ENCODE measurements around the gene ZDHHC3.
A peak's percentile ranks its signal among the peaks of the same experiment; 100 is the strongest.
"Not testable (repeated sequence)": the region's sequence is repeated elsewhere in the genome, so short reads cannot be mapped to it uniquely, and the experiment has no call there.

The ZDHHC3 gene

DNA sequence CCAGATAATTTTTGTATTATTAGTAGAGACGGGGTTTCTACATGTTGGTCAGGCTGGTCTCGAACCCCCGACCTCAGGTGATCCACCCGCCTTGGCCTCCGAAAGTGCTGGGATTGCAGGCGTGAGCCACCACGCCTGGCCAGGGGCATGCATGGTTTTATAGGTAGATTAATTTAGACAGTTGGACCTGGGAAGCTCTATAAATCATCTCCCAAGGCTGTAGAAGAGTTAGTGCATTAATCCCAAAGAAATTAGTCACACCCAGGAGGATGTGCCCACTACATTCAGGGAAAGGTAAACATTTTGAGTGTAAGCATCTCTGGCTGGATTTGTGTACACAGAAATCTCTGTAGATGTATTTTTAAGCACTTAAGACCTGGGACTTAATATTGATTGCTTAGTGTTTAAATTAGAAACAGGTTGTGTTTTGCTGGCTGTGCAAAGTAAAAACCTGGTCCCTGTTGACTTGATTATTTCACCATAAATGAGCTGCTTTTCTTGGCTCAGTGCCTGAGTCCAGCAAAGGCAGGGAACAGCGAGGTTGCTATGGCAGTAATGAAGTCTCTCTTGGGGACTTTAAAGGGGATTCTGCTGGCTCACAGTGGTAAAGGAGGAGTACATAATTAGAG is 19.3 kb upstream of the ZDHHC3 start:
- DNase-seq = peak; percentile 53

DNA sequence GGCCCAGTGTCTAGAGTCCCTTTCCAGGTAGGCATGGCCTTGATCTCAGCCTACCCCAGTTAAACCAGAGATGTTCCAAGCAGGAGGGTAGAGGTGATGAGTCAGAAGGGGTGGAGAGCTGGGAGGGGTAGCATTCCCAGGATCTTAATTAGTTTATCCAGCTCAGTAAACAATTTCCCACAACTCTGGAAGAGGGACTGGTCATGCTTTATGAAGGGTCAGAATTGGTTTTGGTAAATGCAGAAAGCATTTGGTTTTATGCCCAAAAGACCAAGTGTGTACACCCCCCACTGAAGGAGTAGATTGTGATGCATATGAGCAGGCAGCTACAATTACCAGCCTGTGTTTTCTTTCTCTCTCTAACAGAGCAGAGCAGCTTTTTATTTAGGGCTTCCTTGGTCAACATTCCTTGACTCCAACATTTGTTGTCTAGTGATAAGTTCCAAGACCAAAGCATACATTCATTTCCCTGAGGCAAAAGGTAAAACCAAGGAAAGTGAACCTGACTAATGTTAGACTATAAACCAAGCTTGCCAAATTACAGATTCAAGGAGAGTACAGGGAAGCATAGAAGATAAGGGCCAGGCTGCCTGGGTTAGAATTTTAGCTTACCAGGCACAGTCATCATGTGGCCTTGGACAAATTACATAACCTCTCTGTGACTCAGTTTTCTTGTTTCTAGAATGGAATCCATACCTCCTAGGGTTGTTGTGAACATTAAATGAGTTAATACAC is 17.7 kb upstream of the ZDHHC3 start:
- peak; percentile 85 for DNase-seq

DNA sequence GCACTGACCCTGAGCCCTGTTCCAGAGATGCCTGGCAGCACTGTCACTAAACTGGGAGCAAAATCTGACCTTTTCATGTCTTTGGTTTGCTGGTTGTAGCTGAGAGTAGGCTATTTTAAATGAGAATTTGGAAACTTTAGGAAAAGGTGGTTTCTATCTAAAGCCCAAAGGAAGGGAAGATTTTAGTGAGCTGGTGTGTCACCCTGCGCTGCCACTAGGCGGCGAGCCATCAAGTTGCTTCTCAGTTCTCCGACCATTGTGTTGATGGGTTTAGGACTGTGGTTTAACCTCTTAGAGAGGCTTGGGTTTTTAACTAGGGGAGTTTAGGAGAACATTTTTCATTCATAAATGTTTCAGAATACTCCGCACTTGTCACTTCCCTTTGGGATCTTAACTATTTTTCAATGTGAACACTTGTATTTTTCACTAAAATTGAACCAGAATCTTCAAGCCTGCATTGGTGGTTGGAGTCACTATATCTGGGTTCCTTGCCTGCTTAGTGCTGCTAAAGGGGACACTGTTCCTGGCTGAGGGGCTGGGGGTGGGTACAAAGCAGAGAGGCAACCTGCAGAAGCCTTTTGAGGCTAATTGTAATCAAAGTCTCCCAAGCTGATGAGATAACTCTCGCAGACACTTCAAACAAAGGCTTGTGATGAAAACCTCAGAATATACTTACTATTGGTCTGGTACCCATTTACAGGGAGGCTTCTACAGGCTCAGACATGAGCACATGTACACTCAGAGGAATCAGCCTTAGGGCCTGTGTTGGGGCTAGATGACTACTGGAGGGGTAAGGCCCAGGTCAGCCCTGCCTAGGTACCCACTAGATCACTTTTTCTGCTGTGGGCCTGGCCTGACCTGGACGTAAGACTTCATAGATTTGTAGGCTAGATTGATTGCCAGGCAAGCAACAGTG is 16.8 kb upstream of the ZDHHC3 start:
- DNase-seq = peak; percentile 45

DNA sequence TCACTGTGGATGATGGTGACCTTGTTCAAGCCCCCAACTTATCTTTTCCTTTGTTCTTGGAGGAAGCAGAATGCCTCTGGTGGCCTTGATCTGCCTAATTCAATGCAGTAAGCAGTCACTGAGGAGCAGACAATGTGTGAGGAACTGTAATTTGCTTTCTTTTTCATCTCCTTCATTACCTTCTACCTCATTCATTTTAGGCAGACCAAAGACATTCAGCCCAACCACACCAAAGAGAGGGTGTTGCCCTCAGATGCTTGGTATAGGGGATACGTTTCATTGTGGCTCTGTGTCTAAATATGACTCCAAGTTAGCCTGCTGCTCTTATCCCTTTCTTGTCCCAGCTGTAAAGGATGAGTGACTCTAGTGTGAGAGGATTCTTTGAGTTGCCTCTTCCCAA is 15.4 kb upstream of the ZDHHC3 start:
- DNase-seq = no peak

DNA sequence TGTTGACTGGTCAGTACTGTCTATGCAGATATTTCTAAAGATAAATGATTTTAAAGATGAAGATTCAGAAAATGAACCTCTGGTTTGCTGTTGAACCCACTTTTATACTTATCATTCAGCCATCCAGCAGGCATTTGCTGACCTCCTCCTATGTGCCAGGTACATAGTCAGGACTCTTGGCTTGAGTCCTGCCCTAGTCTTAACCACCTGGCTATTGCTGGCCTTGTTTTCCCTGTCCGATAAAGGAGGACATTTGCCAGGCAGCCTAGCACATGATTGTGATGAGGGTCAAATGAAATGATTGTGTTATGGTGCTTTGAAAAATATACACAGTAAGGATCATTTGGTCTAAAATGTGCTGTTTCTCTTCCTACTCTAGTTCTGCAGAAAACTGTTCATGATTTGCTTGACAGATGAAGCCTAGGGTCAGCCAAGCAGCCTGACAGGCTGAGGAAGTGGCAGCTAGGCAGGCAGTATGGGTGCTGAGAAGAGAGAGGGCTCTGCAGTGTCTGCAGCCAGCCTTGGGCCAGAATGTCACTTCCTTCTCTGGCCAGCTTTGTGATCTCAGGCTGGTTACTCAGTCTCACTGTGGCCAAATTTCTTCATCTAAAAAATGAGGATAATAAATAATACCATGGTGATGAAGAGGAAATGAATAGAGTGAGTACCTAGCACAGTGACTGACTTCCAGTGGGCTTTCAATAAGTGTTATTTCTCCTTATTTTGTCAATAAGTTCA is 13.8 kb upstream of the ZDHHC3 start:
- DNase-seq = no peak

DNA sequence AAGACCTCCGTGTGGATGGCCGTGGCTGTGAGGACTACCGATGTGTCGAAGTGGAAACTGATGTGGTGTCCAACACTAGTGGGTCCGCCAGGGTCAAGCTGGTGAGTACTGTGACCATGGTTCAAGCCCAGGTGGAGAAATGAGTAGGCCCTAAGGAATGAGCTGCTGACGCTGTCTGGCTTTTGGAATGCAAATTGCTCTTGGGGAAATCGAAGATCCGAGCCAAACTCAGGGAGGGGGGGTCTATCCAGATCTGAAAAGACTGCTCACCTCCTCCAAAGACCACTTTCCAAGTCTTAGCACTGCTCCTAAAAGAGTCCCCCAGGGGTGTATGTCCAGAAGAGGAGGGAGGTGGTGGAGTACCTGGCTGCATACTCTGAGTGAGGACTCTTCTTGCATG is 13.2 kb upstream of the ZDHHC3 start:
- no peak for DNase-seq

DNA sequence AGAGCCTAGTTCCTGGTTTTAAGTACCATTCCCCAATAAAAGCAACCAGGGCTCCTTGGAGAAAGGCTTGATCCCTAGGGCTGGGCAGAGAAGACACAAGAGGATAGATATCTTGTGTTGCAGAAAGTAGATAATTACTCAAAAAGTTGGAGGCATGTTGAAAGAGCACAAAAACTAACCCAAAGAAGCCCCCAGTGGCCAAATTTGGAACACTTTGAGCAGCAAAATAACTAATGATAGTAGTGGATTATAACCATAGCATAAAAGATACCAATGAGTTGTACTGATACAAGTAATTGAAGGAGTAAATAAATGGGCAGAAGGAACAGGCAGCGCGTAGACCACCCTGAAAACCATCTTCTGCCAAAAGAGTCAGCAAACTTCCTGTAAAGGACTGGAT is 12.1 kb upstream of the ZDHHC3 start:
- DNase-seq = peak; percentile 23

DNA sequence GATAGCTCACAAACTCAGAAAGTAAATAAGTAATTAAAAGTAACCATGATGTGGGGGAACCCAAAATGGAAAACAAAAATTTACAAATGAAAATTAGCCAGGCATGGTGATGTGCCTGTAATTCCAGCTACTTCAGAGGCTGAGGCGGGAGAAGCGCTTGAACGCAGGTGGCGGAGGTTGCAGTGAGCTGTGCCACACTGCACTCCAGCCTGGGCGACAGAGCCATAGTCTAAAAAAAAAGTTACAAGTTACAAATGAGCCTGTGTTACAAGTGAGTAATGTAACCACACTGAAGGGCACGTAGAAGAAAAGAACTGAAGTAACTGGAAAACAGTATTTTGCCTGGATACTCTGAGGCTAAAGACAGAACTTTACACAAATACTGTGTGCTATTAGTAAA is 11.4 kb upstream of the ZDHHC3 start:
- DNase-seq = no peak

DNA sequence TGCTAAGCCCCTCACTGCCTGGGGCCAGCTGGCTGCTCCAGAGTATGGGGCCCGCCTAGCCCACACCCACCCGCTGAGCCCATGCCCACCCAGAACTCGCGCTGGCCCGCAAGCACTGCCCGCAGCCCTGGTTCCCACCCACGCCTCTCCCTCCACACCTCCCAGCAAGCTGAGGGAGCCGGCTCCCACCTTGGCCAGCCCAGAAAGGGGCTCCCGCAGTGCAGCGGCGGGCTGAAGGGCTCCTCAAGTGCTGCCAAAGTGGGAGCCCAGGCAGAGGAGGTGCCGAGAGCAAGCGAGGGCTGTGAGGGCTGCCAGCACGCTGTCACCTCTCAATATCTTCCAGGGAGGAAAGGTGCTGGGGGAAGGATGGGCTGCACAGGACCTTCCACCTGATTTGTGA is 10.4 kb upstream of the ZDHHC3 start:
- not testable (repeated sequence) for DNase-seq

DNA sequence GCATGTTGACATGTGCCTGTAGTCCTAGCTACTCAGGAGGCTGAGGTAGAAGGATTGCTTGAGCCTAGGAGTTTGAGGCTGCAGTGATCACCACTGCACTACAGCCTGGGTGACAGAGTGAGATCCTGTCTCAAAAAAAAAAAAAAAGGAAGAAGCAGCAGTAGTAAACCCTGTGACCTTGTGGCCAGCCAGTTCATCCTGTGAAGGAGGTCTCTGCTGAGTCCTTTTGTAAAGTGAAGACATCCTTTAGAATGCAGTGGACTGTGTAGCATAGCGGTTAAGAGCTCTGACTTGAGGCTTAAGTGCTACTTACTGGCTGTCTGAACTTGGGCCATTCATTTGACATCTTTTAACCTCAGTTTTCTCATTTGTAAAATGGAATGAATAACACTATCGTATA is 8.4 kb upstream of the ZDHHC3 start:
- DNase-seq = no peak

DNA sequence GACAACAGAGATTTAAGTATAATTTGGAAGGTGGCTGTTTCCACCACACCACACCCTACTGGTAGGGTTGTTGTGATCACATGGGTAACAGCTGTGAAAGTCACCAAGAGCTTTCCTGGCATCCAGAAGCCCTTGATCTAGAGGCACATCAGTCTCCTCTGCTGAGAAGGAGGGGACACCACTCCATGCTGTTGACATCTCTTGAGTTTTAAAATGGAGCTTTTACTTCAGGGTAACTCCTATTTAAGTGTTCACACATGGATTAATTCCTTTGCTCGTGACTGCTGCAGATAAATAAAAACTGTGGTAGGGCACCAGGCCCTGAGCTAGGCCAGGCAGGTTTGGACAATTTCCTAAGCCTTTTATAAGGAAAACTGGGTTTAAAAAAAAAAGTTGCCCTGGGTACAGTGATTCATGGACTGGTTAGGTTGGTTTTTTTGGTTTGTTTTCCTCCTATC is 7.5 kb upstream of the ZDHHC3 start:
- DNase-seq = no peak

DNA sequence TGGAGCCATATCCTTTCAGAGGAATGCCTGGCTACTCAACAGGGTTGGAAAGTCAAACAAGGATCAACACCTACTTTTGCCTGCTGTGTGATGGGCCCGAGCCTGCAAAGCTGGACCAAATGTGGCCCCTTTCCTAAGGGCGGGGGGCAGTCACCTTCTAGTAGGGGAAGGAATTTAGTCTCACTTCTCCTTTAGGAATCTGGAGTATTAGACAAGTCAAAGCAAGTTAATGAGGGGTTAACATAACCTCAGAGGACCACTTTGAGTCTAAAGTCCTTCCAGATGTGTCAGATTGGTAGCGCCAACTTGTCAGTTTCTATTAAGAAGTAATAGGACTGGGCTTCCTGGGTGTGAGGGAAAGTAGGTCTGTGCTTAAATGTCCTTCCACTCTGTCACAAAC is 6.8 kb upstream of the ZDHHC3 start:
- no peak for DNase-seq

DNA sequence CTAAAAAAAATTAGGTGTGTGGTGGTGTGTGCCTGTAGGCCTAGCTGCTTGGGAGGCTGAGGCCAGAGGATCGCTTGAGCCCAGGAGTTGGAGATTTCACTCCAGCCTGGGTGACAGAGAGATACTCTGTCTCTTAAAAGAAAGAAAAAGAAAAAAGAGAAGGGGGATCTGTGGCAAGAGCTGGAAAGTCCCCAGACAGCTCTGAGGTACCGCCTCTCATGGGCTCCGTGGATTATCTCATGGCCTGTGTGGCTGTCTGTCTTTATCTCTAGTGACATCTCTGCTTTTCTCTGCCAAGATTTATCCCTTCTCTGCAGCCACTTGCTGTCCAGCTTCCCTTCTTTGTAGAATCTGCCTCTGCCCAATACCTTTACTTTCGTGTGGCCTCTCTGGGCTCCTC is 5.8 kb upstream of the ZDHHC3 start:
- DNase-seq = no peak

DNA sequence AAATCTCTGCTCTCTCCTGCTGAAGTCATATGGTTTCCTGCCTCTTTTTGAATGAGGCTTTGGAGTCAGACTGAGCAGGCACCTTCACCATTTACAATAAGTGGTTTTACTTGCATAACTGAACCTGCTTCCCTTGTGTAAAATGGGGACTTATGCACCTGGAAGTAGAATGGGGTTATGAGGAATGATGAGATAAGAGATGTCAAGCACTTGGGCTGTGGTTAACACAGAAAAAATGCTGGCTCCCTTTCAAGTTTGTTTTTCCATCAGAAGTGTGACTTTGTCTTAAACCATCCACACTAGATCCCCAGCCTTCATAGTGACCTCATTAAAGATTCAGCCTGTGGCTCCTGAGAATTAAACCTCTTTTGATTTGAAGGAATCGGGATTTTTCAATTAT is 5.2 kb upstream of the ZDHHC3 start:
- DNase-seq = peak; percentile 50

DNA sequence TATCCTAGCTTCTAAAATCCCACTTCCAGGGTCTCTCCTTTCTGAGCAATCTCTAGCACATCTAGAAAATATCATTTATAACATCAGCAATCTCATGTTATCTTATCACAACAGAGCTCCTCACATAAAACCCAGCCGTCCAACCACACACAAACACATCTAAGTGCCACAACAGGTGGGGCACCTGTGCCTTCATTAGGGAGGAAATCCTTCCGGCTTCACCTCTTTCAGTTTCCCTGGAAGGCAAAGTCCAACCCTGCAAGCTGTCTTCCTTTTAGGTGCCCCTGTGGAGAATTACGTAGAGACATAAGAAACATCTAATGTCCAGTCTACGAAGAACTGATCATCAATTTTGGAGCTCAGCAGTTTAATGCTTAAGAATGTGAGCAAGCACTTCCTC is 1.6 kb downstream of the ZDHHC3 start:
- no peak for DNase-seq

DNA sequence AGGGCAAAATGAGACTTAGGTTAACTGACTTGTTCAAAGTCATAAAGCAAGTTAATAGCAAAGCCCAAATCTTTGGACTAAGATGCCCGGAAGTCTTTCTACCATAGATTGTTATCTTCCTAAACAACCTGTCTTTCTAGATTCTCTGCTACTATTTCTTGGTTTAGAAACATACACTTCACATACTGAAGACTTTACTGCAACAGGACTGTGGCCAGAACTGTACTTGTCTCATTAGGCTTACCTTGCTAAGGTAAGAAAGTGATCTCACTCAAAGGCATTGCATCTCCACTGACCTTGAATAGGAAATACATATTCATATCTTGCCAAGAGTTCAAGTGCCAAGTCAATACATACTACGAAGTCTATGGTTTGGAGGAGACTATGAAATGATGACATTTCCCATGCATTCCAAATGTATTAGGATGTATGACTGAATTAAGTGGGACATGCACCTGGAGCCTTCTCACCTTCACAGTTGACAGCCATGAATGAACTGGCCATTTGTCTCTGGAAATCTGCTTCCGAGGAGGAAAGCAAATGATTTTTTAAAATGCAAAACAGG is 5.0 kb downstream of the ZDHHC3 start:
- no peak for DNase-seq

DNA sequence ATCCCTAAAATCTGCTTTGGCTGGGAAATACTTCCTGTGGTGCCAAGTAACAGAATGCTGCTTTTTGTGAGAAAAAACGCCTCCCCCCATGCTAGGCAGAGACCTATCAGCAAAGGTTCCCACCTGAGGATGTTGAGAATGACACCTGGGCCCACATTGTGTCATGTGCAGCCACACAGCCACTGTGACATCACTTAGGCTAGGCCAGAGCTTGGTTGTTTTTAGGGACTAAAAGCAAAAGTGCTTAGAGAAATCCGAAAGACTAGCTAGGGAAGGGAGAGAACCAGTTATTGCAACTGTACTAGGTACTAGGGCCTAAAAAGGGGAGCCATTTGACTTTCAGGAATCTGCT is 6.2 kb downstream of the ZDHHC3 start:
- no peak for DNase-seq

DNA sequence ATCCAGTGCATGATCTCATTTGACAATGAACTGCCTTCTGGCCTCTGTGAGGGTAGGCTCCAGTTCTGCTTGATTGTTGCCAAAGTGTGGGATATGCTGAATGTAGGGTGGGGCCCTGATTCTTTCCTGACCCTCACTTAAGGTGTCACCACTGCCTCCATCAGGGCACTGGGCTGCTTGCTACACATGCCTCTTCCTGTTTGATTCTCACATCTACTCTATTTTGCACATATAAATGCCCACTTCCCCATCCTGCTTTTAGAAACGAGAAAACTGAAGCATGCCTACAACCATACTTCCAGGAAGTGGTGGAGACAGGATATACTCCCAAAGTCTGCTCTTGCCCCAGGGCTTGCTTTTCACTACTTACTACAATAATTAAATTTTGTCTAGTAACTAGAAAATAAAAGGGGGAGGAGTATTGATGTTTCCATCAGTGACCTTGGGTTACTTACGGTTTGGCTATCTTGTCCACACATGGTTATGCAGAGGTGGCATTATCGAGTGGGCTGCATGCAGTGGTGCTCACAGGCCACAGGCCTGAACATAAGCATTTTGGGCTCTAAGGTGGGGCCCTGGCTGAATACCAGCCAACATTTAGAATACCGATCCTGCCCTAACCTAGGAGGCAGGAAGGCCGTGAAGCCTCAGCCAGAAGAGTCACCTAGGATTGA is 6.7 kb downstream of the ZDHHC3 start:
- DNase-seq = no peak

DNA sequence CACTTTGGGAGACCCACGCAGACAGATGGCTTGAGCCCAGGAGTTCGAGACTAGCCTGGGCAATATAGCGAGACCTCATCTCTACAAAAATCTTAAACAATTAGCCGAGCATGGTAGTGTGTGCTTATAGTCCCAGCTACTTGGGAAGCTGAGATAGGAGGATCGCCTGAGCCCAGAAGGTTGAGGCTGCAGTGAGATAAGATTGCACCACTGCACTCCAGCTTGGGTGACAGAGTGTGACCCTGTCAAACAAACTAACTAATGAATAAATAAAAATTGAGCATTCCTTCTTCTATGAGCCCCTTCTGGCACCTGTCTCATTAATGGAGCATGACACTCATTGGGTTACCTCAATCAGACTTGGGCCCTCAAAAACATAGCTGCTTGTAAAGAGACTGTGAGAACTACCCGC is 7.5 kb downstream of the ZDHHC3 start:
- DNase-seq = no peak

DNA sequence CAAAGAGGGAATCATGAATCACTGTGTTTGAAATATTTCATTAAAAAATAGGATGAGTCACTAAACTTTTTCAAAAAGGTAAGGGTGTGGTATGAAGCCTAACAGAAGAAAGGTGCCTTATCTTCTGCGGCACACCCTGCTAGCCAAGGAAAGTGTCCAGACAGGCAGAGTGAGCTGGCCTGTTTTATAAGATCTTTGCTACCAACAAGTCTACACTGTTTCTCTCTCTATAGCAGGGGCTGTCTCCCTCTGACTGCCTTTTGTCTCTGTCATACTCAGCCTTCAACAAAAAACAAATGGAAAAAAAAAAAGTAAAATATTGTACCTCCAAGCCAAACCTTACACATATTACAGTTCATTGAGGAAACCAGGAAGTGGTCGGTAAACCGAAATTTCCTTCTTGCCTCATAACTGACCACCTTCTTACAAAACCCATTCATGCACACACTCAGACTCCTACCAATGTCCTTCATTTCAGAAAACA is 9.1 kb downstream of the ZDHHC3 start:
- no peak for DNase-seq

DNA sequence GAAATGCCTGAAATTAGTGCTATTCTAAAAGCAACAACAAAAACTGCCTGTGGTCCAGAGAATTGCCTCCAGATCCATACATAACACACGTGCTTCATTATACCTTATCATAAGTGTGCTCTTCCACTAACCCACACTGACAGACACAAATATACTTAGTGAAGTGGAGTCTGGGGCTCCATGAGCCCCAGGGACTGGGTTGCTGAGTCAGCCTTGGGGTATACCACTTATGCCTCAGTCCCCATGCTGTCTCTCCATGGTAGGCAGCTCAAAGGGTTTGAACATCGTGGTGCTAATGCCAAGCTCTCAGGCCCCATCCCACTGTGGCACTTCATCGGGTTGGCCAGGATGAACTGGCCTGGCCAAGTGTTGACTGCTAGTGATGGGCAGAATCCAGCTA is 10.8 kb downstream of the ZDHHC3 start:
- DNase-seq = no peak
